ENCODE measurements around the gene ITPA. TPM values are rescaled to one million over a fixed set of nuclear protein-coding genes. Genes with fewer than 3 reads are reported as not detected.

The ITPA gene
- polyA plus RNA-seq, 1 experiment, result 35.0 TPM

DNA sequence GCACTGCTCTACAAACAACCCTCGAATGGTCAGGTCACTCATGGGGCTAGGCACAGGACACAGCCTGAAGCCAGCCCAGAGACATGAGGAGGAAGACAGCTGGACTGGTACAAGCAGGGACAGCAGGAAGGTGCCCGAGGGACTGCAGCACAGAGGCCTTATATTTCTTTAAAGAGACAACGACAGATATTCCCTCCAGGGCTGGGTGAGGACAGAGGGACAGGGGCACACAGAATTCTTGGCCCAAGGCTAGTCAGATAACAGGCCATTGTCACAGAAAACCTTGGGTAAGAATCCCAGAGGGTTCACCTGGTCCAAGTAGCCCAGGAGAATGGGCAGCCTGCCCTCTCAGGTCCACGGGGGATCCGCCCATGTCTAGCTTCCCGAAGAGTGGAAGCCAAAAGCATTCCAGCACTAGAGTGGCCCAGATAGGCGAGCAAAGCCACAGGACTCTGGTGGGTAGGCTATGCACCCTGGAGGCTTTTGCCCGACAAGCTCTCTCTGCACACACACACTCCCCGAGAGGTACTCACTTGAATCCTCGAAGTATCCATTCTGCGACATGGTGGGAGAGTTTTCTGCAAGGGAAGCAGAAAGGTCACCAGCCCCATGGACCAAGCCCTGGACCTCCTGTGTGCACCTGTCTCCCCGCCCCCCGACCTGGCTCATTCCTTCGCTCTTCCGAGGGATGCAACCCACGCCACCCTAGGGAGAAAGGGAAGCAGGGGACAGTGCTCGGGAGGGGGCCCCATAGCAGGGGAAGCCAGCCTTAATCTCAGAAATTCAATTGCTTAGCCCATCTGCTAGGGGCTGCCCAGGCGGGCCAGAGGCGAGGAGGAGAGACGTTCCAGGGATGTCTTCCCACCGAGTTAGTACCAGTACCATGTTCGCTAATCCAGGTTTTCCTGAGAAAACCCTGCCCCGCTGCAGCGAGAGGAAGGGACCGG, 28.0 kb downstream of the ITPA start:
- TF ChIP-seq, protein P1, sequence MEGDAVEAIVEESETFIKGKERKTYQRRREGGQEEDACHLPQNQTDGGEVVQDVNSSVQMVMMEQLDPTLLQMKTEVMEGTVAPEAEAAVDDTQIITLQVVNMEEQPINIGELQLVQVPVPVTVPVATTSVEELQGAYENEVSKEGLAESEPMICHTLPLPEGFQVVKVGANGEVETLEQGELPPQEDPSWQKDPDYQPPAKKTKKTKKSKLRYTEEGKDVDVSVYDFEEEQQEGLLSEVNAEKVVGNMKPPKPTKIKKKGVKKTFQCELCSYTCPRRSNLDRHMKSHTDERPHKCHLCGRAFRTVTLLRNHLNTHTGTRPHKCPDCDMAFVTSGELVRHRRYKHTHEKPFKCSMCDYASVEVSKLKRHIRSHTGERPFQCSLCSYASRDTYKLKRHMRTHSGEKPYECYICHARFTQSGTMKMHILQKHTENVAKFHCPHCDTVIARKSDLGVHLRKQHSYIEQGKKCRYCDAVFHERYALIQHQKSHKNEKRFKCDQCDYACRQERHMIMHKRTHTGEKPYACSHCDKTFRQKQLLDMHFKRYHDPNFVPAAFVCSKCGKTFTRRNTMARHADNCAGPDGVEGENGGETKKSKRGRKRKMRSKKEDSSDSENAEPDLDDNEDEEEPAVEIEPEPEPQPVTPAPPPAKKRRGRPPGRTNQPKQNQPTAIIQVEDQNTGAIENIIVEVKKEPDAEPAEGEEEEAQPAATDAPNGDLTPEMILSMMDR (IDR thresholded peaks at IDR 0.05; ENCODE audit: insufficient read depth, low read depth, low read length), result no peak
- no peak overlapping the region; the same call in 1 of the 2 replicates for H3K4me3 ChIP-seq (ENCODE audit: low read depth, low read length)
- CTCF ChIA-PET, result interaction anchor here (1.4 kb wide), 1 partner anchor 18 kb away, joined by 5 read pairs; no protein-coding TSS in a partner anchor
- POLR2A ChIA-PET, result no interaction called here
- no peak for DNase-seq (ENCODE audit: low read depth)
- H3K36me3 ChIP-seq (ENCODE audit: control insufficient read depth, insufficient read depth, low read length), result no peaks in the 10 kb centered on the region
- peaks cover 4% of the 10 kb centered on the region for H3K27me3 ChIP-seq (ENCODE audit: control insufficient read depth, insufficient read depth, low read length)

- Histone ChIP-seq H3K4me3 (ENCODE audit: low read depth, low read length) (peak overlapping the region; percentile 62), H3K27me3 (ENCODE audit: control insufficient read depth, insufficient read depth, low read length) (peaks cover 4% of the 10 kb centered on the region), H3K36me3 (ENCODE audit: control insufficient read depth, insufficient read depth, low read length) (no peaks in the 10 kb centered on the region)
- DNase-seq (ENCODE audit: low read depth), result no peak
- TF ChIP-seq, protein P1 (IDR thresholded peaks at IDR 0.05; ENCODE audit: insufficient read depth, low read depth, low read length), result no peak
- POLR2A ChIA-PET, result no interaction called here
- CTCF ChIA-PET, result interaction anchor here (1.2 to 3.3 kb wide), 3 partner anchors 10 to 92 kb away, joined by 3 to 19 read pairs (median 10); no protein-coding TSS in a partner anchor
Observed at GRCh38 chr20:3237958-3238615, 28.8 kb downstream of the ITPA start.

GRCh38 chr20:3238616-3239025, 29.3 kb downstream of the ITPA start:
- H3K27me3 ChIP-seq (ENCODE audit: control insufficient read depth, insufficient read depth, low read length), result peaks cover 4% of the 10 kb centered on the region
- DNase-seq (ENCODE audit: low read depth), result no peak
- TF ChIP-seq, protein P1 (IDR thresholded peaks at IDR 0.05; ENCODE audit: insufficient read depth, low read depth, low read length), result no peak
- H3K4me3 ChIP-seq (ENCODE audit: low read depth, low read length), result peak overlapping the region; percentile 62
- ChIA-PET CTCF (interaction anchor here (1.2 to 3.3 kb wide), 3 partner anchors 10 to 91 kb away, joined by 3 to 19 read pairs (median 10); no protein-coding TSS in a partner anchor), POLR2A (interaction anchor here (0.6 kb wide), 1 partner anchor 8 kb away, joined by 6 read pairs; no protein-coding TSS in a partner anchor)
- no peaks in the 10 kb centered on the region for H3K36me3 ChIP-seq (ENCODE audit: control insufficient read depth, insufficient read depth, low read length)

GRCh38 chr20:3239026-3239866, 29.9 kb downstream of the ITPA start, which contains the start of gene SLC4A11:
Gene SLC4A11, minus strand, starts transcription at chr20:3239190. Its CDS starts 53 bp downstream, at chr20:3239137.
- CTCF ChIA-PET, result interaction anchor here (1.2 to 3.3 kb wide), 4 partner anchors 9 to 186 kb away, joined by 3 to 19 read pairs (median 6); no protein-coding TSS in a partner anchor
- Histone ChIP-seq H3K4me3 (ENCODE audit: low read depth, low read length) (peak within 1 kb of the TSS; percentile 62), H3K36me3 (ENCODE audit: control insufficient read depth, insufficient read depth, low read length) (no peaks in the 10 kb centered on the region), H3K27me3 (ENCODE audit: control insufficient read depth, insufficient read depth, low read length) (peaks cover 4% of the 10 kb centered on the region)
- POLR2A ChIA-PET, result interaction anchor here (0.6 kb wide), 1 partner anchor 7 kb away, joined by 6 read pairs; no protein-coding TSS in a partner anchor
- DNase-seq (ENCODE audit: low read depth), result peak; percentile 23
- TF ChIP-seq, protein P1 (IDR thresholded peaks at IDR 0.05; ENCODE audit: insufficient read depth, low read depth, low read length), result no peak

Measured in BJ (cell line).